Astrocyte (in vitro differentiated cells and primary cell): ENCODE results near the gene APP.

Experiments
- EZH2 ChIP-seq: IDR thresholded peaks from 2 replicates; pipeline ENCODE4 v1.6.1; 2012; ENCODE audit warnings: mild to moderate bottlenecking, low read length, inconsistent platforms; ENCODE audit not compliant: insufficient read depth
- TF ChIP-seq, protein P1 (sequence below): IDR thresholded peaks from 2 replicates; pipeline ENCODE4 v1.5.1; 2011; ENCODE audit warnings: low read depth, mild to moderate bottlenecking, inconsistent platforms, low read length, moderate library complexity; ENCODE audit not compliant: insufficient read depth

DNA sequence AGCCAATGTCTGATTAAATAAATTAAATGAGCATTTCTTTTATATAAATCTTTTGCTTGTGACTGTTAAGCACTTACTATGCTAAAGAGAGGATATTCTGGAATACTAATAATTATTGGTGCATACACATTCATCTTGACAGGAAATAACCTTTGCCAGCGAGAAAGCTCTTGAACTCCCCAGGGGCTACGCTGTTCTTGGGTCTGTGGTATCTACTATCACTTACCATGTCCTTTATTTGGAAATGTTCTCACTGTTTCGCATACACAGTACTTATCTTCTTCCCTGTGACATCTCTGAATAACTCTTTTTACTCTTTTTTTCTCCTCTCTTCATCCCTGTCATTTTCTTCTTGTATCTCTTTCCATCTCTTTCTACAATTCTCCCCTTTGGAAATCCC, 257.1 kb downstream of the APP start:
- TF ChIP-seq, protein P1, sequence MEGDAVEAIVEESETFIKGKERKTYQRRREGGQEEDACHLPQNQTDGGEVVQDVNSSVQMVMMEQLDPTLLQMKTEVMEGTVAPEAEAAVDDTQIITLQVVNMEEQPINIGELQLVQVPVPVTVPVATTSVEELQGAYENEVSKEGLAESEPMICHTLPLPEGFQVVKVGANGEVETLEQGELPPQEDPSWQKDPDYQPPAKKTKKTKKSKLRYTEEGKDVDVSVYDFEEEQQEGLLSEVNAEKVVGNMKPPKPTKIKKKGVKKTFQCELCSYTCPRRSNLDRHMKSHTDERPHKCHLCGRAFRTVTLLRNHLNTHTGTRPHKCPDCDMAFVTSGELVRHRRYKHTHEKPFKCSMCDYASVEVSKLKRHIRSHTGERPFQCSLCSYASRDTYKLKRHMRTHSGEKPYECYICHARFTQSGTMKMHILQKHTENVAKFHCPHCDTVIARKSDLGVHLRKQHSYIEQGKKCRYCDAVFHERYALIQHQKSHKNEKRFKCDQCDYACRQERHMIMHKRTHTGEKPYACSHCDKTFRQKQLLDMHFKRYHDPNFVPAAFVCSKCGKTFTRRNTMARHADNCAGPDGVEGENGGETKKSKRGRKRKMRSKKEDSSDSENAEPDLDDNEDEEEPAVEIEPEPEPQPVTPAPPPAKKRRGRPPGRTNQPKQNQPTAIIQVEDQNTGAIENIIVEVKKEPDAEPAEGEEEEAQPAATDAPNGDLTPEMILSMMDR, result no peak
- TF ChIP-seq EZH2, result no peak
